ENCODE measurements around the gene RFX5. TPM values are rescaled to one million over a fixed set of nuclear protein-coding genes. Genes with fewer than 3 reads are reported as not detected.

RFX5 gene

Small RNAs within 50 kb of the gene (small RNA-seq; reads per million reads assigned to genes)
- gene RN7SL444P (ENCODE audit: low read depth), result not detected

All from mesenchymal stem cell (in vitro differentiated cells and primary cell).